Neural progenitor cell (in vitro differentiated cells): Measurements from ENCODE around the gene PCYOX1L. TPM values are rescaled to one million over a fixed set of nuclear protein-coding genes. Genes with fewer than 3 reads are reported as not detected.

Experiments used
- DNase-seq: peaks from one replicate; pipeline ENCODE4 v3.0.0-alpha.2; 2016; ENCODE audit warnings: low spot score
- H2AFZ ChIP-seq: fragments of 200-600 bp; sonication (generic); replicated peaks from 2 replicates; pipeline ENCODE4 v1.6.1; 2016; ENCODE audit warnings: antibody characterized with exemption
- H3F3A ChIP-seq: fragments of 200-600 bp; sonication (generic); 2 replicates; pipeline ENCODE4 v1.6.1; 2016; ENCODE audit warnings: antibody characterized with exemption, low read depth
- H3K27ac ChIP-seq: fragments of 200-600 bp; sonication (generic); 2 replicates; pipeline ENCODE4 v1.5.1; 2016; ENCODE audit warnings: mild to moderate bottlenecking
- H3K27me3 ChIP-seq: fragments of 200-600 bp; sonication (generic); 2 replicates; pipeline ENCODE4 v1.6.1; 2016; ENCODE audit warnings: mild to moderate bottlenecking, moderate library complexity
- H3K36me3 ChIP-seq: fragments of 200-600 bp; sonication (generic); 2 replicates; pipeline ENCODE4 v1.5.1; 2016
- H3K4me1 ChIP-seq: fragments of 200-600 bp; sonication (generic); 2 replicates; pipeline ENCODE4 v1.6.1; 2016; ENCODE audit warnings: mixed run types
- H3K4me2 ChIP-seq: fragments of 200-600 bp; sonication (generic); 2 replicates; pipeline ENCODE4 v1.6.1; 2016
- H3K4me3 ChIP-seq: fragments of 200-600 bp; sonication (generic); 2 replicates; pipeline ENCODE4 v1.5.1; 2016
- H3K79me2 ChIP-seq: fragments of 200-600 bp; sonication (generic); 2 replicates; pipeline ENCODE4 v1.6.1; 2016; ENCODE audit warnings: low read depth
- H3K9ac ChIP-seq: fragments of 200-600 bp; sonication (generic); 2 replicates; pipeline ENCODE4 v1.6.1; 2016
- H3K9me3 ChIP-seq: fragments of 200-600 bp; sonication (generic); 2 replicates; pipeline ENCODE4 v1.5.1; 2016; ENCODE audit warnings: low read depth
- H4K20me1 ChIP-seq: fragments of 200-600 bp; sonication (generic); 2 replicates; pipeline ENCODE4 v1.6.1; 2016; ENCODE audit warnings: low read depth
- H3K27ac Mint-ChIP-seq: 3 replicates; pipeline ENCODE4 v1.8.0; 2021; ENCODE audit warnings: mixed read lengths
- H3K27me3 Mint-ChIP-seq: 2 replicates; pipeline ENCODE4 v1.8.0; 2022; ENCODE audit warnings: low read depth, mild to moderate bottlenecking, inconsistent platforms, moderate library complexity, mixed read lengths; ENCODE audit not compliant: insufficient read depth
- H3K36me3 Mint-ChIP-seq: 3 replicates; pipeline ENCODE4 v1.8.0; 2021; ENCODE audit warnings: mixed read lengths
- H3K4me1 Mint-ChIP-seq: 3 replicates; pipeline ENCODE4 v1.8.0; 2021; ENCODE audit warnings: mixed read lengths
- H3K4me3 Mint-ChIP-seq: 3 replicates; pipeline ENCODE4 v1.8.0; 2021; ENCODE audit warnings: mild to moderate bottlenecking, moderate library complexity, mixed read lengths
- H3K9me3 Mint-ChIP-seq: 3 replicates; pipeline ENCODE4 v1.8.0; 2020; ENCODE audit warnings: mixed read lengths
- CTCF ChIP-seq: fragments of 200-600 bp; sonication (generic); IDR thresholded peaks from 2 replicates; pipeline ENCODE4 v1.5.1; 2017; ENCODE audit warnings: antibody characterized with exemption, mild to moderate bottlenecking
- EZH2 ChIP-seq: fragments of 200-600 bp; sonication (generic); IDR thresholded peaks from 2 replicates; pipeline ENCODE4 v1.6.1; 2017; ENCODE audit warnings: antibody characterized with exemption, mild to moderate bottlenecking, moderate library complexity
- EZH2phosphoT487 ChIP-seq: fragments of 200-600 bp; sonication (generic); IDR thresholded peaks from 2 replicates; pipeline ENCODE4 v1.6.1; 2017; ENCODE audit warnings: antibody characterized with exemption
- total RNA-seq: library from RNA; depleted of rRNA; stranded (reverse); fragments of >200 nt; gene quantifications from 2 replicates; pipeline ENCODE4 v1.2.3, GENCODE V29; 2015; ENCODE audit warnings: low replicate concordance

PCYOX1L gene
- total RNA-seq, 1 donor from 2014 or later: 16.4 TPM

- H3K9ac ChIP-seq: no peak overlapping the region
- H3K27ac ChIP-seq: no peak overlapping the region
- no peaks in the 10 kb centered on the region for H4K20me1 ChIP-seq
- H3K79me2 ChIP-seq: no peaks in the 10 kb centered on the region
- TF ChIP-seq EZH2 (no peak), CTCF (no peak), EZH2phosphoT487 (no peak)
- H3K4me3 Mint-ChIP-seq: no peak overlapping the region
- H3F3A ChIP-seq: no peaks in the 10 kb centered on the region
- H3K4me3 ChIP-seq: no peak overlapping the region
- DNase-seq: no peak
- H3K36me3 Mint-ChIP-seq: no peaks in the 10 kb centered on the region
- H3K4me2 ChIP-seq: no peak overlapping the region
- no peaks in the 10 kb centered on the region for H3K9me3 ChIP-seq
- H3K4me1 ChIP-seq: no peaks in the 10 kb centered on the region
- H3K4me1 Mint-ChIP-seq: peaks cover 38% of the 10 kb centered on the region
- no peaks in the 10 kb centered on the region for H3K27me3 ChIP-seq
- H3K9me3 Mint-ChIP-seq: no peaks in the 10 kb centered on the region
- no peak overlapping the region for H3K27ac Mint-ChIP-seq
- no peak overlapping the region for H2AFZ ChIP-seq
- H3K27me3 Mint-ChIP-seq: peaks cover 10% of the 10 kb centered on the region
- no peaks in the 10 kb centered on the region for H3K36me3 ChIP-seq
Observed at GRCh38 chr5:149382517-149383220, 24.8 kb downstream of the PCYOX1L start.

- TF ChIP-seq EZH2phosphoT487 (no peak), EZH2 (no peak), CTCF (no peak)
- Histone ChIP-seq H3K4me1 (no peaks in the 10 kb centered on the region), H3K27ac (no peak overlapping the region), H3K79me2 (no peaks in the 10 kb centered on the region), H3K36me3 (no peaks in the 10 kb centered on the region), H3K9ac (no peak overlapping the region), H2AFZ (no peak overlapping the region), H4K20me1 (no peaks in the 10 kb centered on the region), H3F3A (no peaks in the 10 kb centered on the region), H3K4me2 (no peak overlapping the region), H3K27me3 (no peaks in the 10 kb centered on the region), H3K9me3 (no peaks in the 10 kb centered on the region), H3K4me3 (no peak overlapping the region)
- Mint-ChIP-seq H3K27ac (no peak overlapping the region), H3K4me1 (peaks cover 34% of the 10 kb centered on the region), H3K9me3 (peaks cover under 1% of the 10 kb centered on the region), H3K4me3 (no peak overlapping the region), H3K36me3 (no peaks in the 10 kb centered on the region), H3K27me3 (peaks cover 7% of the 10 kb centered on the region)
- DNase-seq: no peak
Observed at GRCh38 chr5:149383399-149383798, 25.6 kb downstream of the PCYOX1L start.

- Mint-ChIP-seq H3K4me1 (peaks cover 22% of the 10 kb centered on the region), H3K27me3 (peaks cover 4% of the 10 kb centered on the region), H3K9me3 (peaks cover 2% of the 10 kb centered on the region), H3K4me3 (no peak overlapping the region), H3K36me3 (no peaks in the 10 kb centered on the region), H3K27ac (peak overlapping the region; percentile 3)
- no peak for DNase-seq
- H3K9ac ChIP-seq: no peak overlapping the region
- H3K9me3 ChIP-seq: no peaks in the 10 kb centered on the region
- no peaks in the 10 kb centered on the region for H3K27me3 ChIP-seq
- no peak overlapping the region for H3K4me2 ChIP-seq
- H3K4me1 ChIP-seq: no peaks in the 10 kb centered on the region
- TF ChIP-seq EZH2 (no peak), CTCF (no peak), EZH2phosphoT487 (no peak)
- H3K27ac ChIP-seq: no peak overlapping the region
- no peaks in the 10 kb centered on the region for H4K20me1 ChIP-seq
- no peaks in the 10 kb centered on the region for H3F3A ChIP-seq
- H3K36me3 ChIP-seq: no peaks in the 10 kb centered on the region
- no peak overlapping the region for H2AFZ ChIP-seq
- H3K4me3 ChIP-seq: no peak overlapping the region
- no peaks in the 10 kb centered on the region for H3K79me2 ChIP-seq
Observed at GRCh38 chr5:149386166-149386565, 28.3 kb downstream of the PCYOX1L start.
